Measurements from ENCODE around the gene RSAD2.

- TF ChIP-seq CTCF (IDR thresholded peaks at IDR 0.05; ENCODE audit: poor library complexity) (no peak), EZH2 (IDR thresholded peaks at IDR 0.05; ENCODE audit: borderline replicate concordance) (no peak), EZH2phosphoT487 (IDR thresholded peaks at IDR 0.05; ENCODE audit: low read depth, severe bottlenecking, unreplicated experiment) (no peak)
These were observed 31.0 kb upstream of the RSAD2 start for GRCh38 chr2:6846540-6846939.

All from hepatocyte (in vitro differentiated cells).